HepG2 (cell line): ENCODE measurements around the gene ZNF146. TPM values are rescaled to one million over a fixed set of nuclear protein-coding genes. Genes with fewer than 3 reads are reported as not detected.
A peak's percentile ranks its signal among the peaks of the same experiment; 100 is the strongest.

Experiments
- ARNT2 ChIP-seq: sonication (generic); formaldehyde crosslinking; IDR thresholded peaks from 2 replicates; pipeline ENCODE4 v1.8.0; 2022; ENCODE audit warnings: mild to moderate bottlenecking, low read depth, missing genetic modification reagents, moderate library complexity
- SRSF4 ChIP-seq: fragments of 200-400 bp; formaldehyde crosslinking; IDR thresholded peaks from one replicate; pipeline ENCODE4 v1.6.1; 2018; ENCODE audit warnings: mild to moderate bottlenecking, low read depth, low read length, moderate library complexity; ENCODE audit not compliant: poor library complexity, severe bottlenecking
- ZFAT ChIP-seq: sonication (generic); formaldehyde crosslinking; conservative IDR thresholded peaks from 2 replicates; pipeline ENCODE4 v1.8.1; 2023; ENCODE audit warnings: missing genetic modification reagents, inconsistent platforms
- ZFP82 ChIP-seq: sonication (generic); formaldehyde crosslinking; IDR thresholded peaks from 2 replicates; pipeline ENCODE4 v1.5.1; 2020; ENCODE audit warnings: mild to moderate bottlenecking, missing genetic modification reagents, borderline replicate concordance
- ZNF510 ChIP-seq: sonication (generic); formaldehyde crosslinking; IDR thresholded peaks from 2 replicates; pipeline ENCODE4 v1.4.0; 2020; ENCODE audit warnings: low read depth, mild to moderate bottlenecking, missing genetic modification reagents
- polyA plus RNA-seq, 8 experiments: library from polyadenylated mRNA; depleted of rRNA in 3 of 8; stranded (reverse) in 7 of 8; unstranded in 1 of 8; fragments of >200 nt; fragmentation: Illumina TruSeq in 4 of 8; extraction: Trizol in 4 of 8; gene quantifications; 2 replicates each; pipeline versions ENCODE4 v1.2.1 to v1.2.3, GENCODE V29; 2011 to 2016; ENCODE audit warnings: low read depth in 4 of 8, missing spikeins in 1 of 8, mixed read lengths in 1 of 8; ENCODE audit not compliant: insufficient read depth in 1 of 8
- total RNA-seq, 5 experiments: library from RNA; depleted of rRNA; stranded (reverse); fragments of >200 nt; fragmentation: Illumina TruSeq; extraction: Trizol; gene quantifications; 2 replicates each; pipeline ENCODE4 v1.2.3, GENCODE V29; 2016; ENCODE audit warnings: low read depth in 1 of 5
- TF ChIP-seq, protein P1 (sequence below): sonication (generic); formaldehyde crosslinking; IDR thresholded peaks from 2 replicates; pipeline ENCODE4 v1.9.0; 2021; ENCODE audit warnings: missing genetic modification reagents, borderline replicate concordance
- TF ChIP-seq, protein P2 (sequence below): sonication (generic); formaldehyde crosslinking; IDR thresholded peaks from 2 replicates; pipeline ENCODE4 v1.4.0; 2020; ENCODE audit warnings: mild to moderate bottlenecking, missing genetic modification reagents
- TF ChIP-seq, protein P3 (sequence below): IDR thresholded peaks from 2 replicates; pipeline ENCODE4 v1.6.1; 2016; ENCODE audit warnings: low read depth
- TF ChIP-seq, protein P4 (sequence below): sonication (generic); formaldehyde crosslinking; IDR thresholded peaks from 2 replicates; pipeline ENCODE4 v1.4.0; 2020; ENCODE audit warnings: low read depth, mild to moderate bottlenecking, missing genetic modification reagents
- TF ChIP-seq, protein P5 (sequence below): IDR thresholded peaks from 2 replicates; pipeline ENCODE4 v1.6.1; 2012; ENCODE audit warnings: inconsistent platforms
- TF ChIP-seq, protein P6 (sequence below): sonication (generic); formaldehyde crosslinking; IDR thresholded peaks from 2 replicates; pipeline ENCODE4 v1.4.0; 2020; ENCODE audit warnings: mild to moderate bottlenecking, missing genetic modification reagents
- TF ChIP-seq, protein P7 (sequence below): sonication (generic); formaldehyde crosslinking; conservative IDR thresholded peaks from 2 replicates; pipeline ENCODE4 v1.8.0; 2022; ENCODE audit warnings: low read depth, missing genetic modification reagents

Gene ZNF146
- total and polyA plus RNA-seq, 2 of the 13 experiments (the other 11 are each of a cell fraction or from before 2014, with no cell fraction given), result 28.4 to 52.7 TPM

DNA sequence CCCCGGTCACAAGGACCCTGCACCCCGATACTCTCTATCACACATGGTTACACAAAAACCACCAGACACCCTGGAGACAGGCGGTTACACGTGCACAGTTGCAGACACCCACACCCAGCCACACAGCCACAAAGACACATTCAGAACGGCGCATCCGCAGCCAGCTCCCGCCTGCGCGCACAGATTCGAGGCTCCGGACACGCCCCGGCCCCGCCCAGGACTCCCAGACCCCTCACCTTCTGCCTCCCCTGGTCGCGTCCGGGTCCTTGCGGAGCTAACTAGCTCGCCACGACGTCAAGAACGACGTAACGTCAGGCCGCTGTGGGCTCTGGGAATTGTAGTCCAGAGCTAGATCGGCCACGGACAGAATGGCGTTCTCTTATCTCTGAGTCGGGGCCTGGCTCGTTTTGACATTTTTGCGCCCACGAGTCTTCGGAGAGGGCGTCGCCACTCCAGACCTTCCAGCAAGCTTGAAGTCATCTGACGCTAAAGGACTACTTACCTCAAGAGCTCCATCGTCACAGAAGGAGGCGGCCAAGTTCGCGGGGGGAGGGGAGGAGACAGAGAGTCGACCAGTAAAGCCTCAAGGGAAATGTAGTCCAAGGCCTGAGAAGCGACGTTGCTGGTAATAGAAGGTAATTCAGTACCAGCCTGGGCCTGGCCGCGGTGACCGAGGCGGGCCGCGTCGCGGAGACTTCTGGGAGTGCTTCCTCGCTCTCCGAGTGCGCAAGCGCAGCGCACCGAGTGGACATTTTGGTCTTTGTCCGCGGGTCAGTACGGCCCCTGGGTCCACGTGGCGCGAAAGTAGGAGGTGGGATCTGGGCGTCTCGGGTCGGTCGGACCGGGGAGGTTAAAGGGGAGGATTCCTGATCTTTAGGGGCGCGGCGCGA lies at the start of gene ZNF146, which contains the start of gene ZNF565 (continued):
- TF ChIP-seq, protein P1, sequence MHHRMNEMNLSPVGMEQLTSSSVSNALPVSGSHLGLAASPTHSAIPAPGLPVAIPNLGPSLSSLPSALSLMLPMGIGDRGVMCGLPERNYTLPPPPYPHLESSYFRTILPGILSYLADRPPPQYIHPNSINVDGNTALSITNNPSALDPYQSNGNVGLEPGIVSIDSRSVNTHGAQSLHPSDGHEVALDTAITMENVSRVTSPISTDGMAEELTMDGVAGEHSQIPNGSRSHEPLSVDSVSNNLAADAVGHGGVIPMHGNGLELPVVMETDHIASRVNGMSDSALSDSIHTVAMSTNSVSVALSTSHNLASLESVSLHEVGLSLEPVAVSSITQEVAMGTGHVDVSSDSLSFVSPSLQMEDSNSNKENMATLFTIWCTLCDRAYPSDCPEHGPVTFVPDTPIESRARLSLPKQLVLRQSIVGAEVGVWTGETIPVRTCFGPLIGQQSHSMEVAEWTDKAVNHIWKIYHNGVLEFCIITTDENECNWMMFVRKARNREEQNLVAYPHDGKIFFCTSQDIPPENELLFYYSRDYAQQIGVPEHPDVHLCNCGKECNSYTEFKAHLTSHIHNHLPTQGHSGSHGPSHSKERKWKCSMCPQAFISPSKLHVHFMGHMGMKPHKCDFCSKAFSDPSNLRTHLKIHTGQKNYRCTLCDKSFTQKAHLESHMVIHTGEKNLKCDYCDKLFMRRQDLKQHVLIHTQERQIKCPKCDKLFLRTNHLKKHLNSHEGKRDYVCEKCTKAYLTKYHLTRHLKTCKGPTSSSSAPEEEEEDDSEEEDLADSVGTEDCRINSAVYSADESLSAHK (CRISPR knock-in tag), result no peak
- TF ChIP-seq, protein P2, sequence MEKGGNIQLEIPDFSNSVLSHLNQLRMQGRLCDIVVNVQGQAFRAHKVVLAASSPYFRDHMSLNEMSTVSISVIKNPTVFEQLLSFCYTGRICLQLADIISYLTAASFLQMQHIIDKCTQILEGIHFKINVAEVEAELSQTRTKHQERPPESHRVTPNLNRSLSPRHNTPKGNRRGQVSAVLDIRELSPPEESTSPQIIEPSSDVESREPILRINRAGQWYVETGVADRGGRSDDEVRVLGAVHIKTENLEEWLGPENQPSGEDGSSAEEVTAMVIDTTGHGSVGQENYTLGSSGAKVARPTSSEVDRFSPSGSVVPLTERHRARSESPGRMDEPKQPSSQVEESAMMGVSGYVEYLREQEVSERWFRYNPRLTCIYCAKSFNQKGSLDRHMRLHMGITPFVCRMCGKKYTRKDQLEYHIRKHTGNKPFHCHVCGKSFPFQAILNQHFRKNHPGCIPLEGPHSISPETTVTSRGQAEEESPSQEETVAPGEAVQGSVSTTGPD, result no peak
- no peak for TF ChIP-seq ZFAT (CRISPR knock-in tag)
- no peak for TF ChIP-seq SRSF4
- TF ChIP-seq ZNF510, result peak; percentile 84; the same call in 1 of the 2 replicates
- TF ChIP-seq, protein P3, sequence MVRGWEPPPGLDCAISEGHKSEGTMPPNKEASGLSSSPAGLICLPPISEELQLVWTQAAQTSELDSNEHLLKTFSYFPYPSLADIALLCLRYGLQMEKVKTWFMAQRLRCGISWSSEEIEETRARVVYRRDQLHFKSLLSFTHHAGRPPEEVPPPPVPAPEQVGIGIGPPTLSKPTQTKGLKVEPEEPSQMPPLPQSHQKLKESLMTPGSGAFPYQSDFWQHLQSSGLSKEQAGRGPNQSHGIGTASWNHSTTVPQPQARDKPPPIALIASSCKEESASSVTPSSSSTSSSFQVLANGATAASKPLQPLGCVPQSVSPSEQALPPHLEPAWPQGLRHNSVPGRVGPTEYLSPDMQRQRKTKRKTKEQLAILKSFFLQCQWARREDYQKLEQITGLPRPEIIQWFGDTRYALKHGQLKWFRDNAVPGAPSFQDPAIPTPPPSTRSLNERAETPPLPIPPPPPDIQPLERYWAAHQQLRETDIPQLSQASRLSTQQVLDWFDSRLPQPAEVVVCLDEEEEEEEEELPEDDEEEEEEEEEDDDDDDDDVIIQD (CRISPR knock-in tag), result 0 out of 2 replicates have a peak, but pooled peaks have one; percentile 58
- TF ChIP-seq, protein P4, sequence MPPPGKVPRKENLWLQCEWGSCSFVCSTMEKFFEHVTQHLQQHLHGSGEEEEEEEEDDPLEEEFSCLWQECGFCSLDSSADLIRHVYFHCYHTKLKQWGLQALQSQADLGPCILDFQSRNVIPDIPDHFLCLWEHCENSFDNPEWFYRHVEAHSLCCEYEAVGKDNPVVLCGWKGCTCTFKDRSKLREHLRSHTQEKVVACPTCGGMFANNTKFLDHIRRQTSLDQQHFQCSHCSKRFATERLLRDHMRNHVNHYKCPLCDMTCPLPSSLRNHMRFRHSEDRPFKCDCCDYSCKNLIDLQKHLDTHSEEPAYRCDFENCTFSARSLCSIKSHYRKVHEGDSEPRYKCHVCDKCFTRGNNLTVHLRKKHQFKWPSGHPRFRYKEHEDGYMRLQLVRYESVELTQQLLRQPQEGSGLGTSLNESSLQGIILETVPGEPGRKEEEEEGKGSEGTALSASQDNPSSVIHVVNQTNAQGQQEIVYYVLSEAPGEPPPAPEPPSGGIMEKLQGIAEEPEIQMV (CRISPR knock-in tag), result no peak; the same call in 1 of the 2 replicates
- TF ChIP-seq ARNT2 (CRISPR knock-in tag), result peak; percentile 70
- TF ChIP-seq, protein P5, sequence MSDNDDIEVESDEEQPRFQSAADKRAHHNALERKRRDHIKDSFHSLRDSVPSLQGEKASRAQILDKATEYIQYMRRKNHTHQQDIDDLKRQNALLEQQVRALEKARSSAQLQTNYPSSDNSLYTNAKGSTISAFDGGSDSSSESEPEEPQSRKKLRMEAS, result peak; percentile 97
- TF ChIP-seq, protein P6, sequence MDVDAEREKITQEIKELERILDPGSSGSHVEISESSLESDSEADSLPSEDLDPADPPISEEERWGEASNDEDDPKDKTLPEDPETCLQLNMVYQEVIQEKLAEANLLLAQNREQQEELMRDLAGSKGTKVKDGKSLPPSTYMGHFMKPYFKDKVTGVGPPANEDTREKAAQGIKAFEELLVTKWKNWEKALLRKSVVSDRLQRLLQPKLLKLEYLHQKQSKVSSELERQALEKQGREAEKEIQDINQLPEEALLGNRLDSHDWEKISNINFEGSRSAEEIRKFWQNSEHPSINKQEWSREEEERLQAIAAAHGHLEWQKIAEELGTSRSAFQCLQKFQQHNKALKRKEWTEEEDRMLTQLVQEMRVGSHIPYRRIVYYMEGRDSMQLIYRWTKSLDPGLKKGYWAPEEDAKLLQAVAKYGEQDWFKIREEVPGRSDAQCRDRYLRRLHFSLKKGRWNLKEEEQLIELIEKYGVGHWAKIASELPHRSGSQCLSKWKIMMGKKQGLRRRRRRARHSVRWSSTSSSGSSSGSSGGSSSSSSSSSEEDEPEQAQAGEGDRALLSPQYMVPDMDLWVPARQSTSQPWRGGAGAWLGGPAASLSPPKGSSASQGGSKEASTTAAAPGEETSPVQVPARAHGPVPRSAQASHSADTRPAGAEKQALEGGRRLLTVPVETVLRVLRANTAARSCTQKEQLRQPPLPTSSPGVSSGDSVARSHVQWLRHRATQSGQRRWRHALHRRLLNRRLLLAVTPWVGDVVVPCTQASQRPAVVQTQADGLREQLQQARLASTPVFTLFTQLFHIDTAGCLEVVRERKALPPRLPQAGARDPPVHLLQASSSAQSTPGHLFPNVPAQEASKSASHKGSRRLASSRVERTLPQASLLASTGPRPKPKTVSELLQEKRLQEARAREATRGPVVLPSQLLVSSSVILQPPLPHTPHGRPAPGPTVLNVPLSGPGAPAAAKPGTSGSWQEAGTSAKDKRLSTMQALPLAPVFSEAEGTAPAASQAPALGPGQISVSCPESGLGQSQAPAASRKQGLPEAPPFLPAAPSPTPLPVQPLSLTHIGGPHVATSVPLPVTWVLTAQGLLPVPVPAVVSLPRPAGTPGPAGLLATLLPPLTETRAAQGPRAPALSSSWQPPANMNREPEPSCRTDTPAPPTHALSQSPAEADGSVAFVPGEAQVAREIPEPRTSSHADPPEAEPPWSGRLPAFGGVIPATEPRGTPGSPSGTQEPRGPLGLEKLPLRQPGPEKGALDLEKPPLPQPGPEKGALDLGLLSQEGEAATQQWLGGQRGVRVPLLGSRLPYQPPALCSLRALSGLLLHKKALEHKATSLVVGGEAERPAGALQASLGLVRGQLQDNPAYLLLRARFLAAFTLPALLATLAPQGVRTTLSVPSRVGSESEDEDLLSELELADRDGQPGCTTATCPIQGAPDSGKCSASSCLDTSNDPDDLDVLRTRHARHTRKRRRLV (CRISPR knock-in tag), result 0 out of 2 replicates have a peak, but pooled peaks have one; percentile 83
- TF ChIP-seq, protein P7, sequence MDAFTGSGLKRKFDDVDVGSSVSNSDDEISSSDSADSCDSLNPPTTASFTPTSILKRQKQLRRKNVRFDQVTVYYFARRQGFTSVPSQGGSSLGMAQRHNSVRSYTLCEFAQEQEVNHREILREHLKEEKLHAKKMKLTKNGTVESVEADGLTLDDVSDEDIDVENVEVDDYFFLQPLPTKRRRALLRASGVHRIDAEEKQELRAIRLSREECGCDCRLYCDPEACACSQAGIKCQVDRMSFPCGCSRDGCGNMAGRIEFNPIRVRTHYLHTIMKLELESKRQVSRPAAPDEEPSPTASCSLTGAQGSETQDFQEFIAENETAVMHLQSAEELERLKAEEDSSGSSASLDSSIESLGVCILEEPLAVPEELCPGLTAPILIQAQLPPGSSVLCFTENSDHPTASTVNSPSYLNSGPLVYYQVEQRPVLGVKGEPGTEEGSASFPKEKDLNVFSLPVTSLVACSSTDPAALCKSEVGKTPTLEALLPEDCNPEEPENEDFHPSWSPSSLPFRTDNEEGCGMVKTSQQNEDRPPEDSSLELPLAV, result no peak
- no peak for TF ChIP-seq ZFP82 (CRISPR knock-in tag)
